PFSK-1 (cell line): Measurements from ENCODE around the gene CLASP2.

Source experiments
- FOXP2 ChIP-seq: optimal IDR thresholded peaks from 2 replicates; pipeline ENCODE3; 2011; ENCODE audit warnings: borderline replicate concordance, control low read depth, inconsistent platforms; ENCODE audit not compliant: insufficient read depth; ENCODE audit errors: extremely low read length, extremely low read depth
- POLR2AphosphoS5 ChIP-seq: IDR thresholded peaks from 2 replicates; pipeline ENCODE4 v1.6.1; 2012; ENCODE audit warnings: low read depth, mild to moderate bottlenecking, control low read depth, low read length, moderate library complexity
- REST ChIP-seq, 2 experiments: IDR thresholded peaks; 2 replicates each; pipeline versions ENCODE4 v1.6.1 to v1.8.0; 2011 to 2012; ENCODE audit warnings: low read depth in 2 of 2, low read length in 2 of 2, control low read depth in 1 of 2, inconsistent platforms in 1 of 2, mild to moderate bottlenecking in 1 of 2, moderate library complexity in 1 of 2; ENCODE audit not compliant: insufficient read depth in 1 of 2
- SIN3A ChIP-seq: IDR thresholded peaks from 2 replicates; pipeline ENCODE4 v1.6.1; 2012; ENCODE audit warnings: mild to moderate bottlenecking, low read length, moderate library complexity, borderline replicate concordance; ENCODE audit not compliant: insufficient read depth
- TAF1 ChIP-seq: IDR thresholded peaks from 2 replicates; pipeline ENCODE4 v1.6.1; 2012; ENCODE audit warnings: low read length, control low read depth, borderline replicate concordance; ENCODE audit not compliant: insufficient read depth

DNA sequence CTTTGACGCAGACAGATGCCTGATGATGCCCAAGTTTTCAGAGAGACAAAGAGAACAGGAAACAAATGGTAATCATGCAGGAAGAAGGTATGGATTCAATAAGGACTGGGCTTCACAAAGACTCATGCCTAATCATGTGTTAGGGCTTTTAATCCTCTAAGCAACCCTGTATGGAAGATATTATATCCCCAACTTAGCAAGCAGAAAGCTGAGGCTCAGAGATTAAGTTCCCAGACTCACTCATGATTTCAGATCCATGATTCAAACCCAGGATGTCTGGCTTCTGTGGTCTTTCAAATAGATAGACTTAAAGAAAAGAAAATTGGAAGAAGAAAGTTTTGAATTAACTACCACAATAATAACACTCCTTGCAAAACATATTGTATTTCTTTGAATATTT lies 4.1 kb upstream of the CLASP2 start:
- TF ChIP-seq REST (IDR thresholded peaks at IDR 0.05; ENCODE audit: insufficient read depth in 1 of 2, low read depth in 2 of 2, low read length in 2 of 2) (no peak), TAF1 (no peak), POLR2AphosphoS5 (no peak), FOXP2 (no peak), SIN3A (no peak)
